ENCODE results near the gene NIPAL1.
"Not testable (repeated sequence)": the region's sequence is repeated elsewhere in the genome, so short reads cannot be mapped to it uniquely, and the experiment has no call there.

NIPAL1 gene

DNA sequence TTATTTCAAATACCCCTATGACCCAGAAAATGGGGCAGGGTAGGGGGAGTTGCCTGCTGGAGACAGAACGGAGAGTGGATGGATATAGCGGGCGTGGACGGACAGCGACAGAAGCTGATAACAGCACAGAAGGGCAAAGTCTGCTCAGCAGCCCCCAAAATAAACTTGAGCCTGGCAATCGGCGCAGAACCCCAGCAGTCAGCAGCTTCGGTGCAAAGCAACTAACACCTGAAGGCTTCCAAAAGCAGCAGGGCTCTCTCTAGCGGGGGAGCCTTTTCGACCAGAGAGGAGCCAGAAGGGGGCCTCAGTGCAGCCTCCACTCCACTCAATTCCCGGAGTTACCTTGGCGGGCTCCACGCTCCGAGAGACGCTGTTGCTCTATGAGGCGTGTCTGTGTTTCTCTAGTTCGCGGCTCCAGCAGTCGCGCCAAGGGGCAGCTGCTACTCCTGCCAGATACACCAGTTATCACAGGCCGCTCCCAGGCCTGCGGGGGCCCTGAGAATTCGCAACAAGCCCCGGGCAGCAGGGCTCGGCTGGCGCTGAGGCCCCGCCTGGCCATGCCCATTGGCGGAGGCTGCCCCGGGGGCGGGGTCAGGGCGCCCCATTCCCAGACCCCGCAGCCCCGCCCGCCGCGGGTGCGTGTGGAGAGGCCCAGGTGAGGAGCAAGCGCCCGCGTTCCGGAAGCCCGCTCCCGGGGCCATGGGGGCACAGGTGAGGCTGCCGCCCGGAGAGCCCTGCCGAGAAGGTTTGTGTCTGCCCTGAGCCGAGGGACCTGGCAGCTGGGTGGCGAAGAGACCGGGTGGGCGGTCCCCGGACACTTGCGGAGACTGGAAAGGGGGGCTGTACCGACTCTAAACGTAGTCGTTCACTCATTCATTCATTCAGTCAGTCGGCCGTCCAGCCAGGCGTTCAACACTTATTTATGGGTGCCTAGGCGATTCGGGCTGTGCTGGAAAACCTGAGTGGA, at the start of gene NIPAL1, which contains the start of gene CNGA1:
NIPAL1 (plus strand) TSS at position 632 of the 967 bp plus-strand sequence; CDS start at position 700, 68 bp downstream.
CNGA1 (minus strand) TSS at position 541 of the 967 bp plus-strand sequence. CDS start 63,992 bp downstream, outside the sequence.
- peak; percentile 62 for DNase-seq (ENCODE audit: low read depth)

- no peak for DNase-seq (ENCODE audit: low read depth)
Observed at GRCh38 chr4:47968847-47969246, 47.7 kb upstream of the NIPAL1 start.

DNA sequence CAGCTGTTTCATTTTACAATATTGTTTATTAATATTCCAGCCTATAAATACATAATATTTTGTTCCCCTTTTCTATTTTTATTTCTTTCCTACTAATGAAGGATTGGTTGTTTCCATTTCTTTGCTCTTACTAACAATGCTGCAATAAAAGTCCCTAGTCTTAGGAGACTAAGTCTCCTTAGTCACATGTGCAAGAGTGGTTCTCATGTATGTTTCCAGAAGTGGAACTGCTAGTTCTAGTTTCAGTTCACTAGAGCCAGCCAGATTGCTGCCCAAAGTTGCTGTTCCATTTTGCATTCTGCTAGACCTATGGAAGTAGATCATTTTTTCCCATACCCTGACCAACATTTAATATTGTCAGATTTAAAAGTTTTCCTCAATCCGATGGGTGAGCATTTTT, 44.4 kb upstream of the NIPAL1 start:
- DNase-seq (ENCODE audit: low read depth): no peak

DNA sequence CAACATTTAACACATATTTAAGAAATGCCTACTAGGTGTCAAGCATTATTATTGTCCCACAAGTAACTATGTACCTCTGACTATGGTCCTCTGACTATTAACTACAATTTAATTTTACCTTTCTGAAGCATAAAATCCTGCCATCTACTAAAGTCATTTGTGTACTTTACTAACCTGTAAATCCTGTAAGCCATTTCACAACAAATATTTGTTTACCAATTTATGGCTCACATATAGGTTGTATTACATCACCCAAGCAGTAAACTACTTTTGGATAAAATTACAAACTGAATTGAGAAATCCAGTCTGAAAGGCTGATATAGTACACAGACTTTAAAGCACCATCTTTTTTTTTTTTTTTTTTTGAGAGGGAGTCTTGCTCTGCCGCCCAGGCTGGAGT, 43.9 kb upstream of the NIPAL1 start:
- DNase-seq (ENCODE audit: low read depth): no peak

GRCh38 chr4:47974566-47974965, 42.0 kb upstream of the NIPAL1 start:
- no peak for DNase-seq (ENCODE audit: low read depth)

- DNase-seq (ENCODE audit: low read depth): no peak
Observed at GRCh38 chr4:47990145-47990544, 26.4 kb upstream of the NIPAL1 start.

DNA sequence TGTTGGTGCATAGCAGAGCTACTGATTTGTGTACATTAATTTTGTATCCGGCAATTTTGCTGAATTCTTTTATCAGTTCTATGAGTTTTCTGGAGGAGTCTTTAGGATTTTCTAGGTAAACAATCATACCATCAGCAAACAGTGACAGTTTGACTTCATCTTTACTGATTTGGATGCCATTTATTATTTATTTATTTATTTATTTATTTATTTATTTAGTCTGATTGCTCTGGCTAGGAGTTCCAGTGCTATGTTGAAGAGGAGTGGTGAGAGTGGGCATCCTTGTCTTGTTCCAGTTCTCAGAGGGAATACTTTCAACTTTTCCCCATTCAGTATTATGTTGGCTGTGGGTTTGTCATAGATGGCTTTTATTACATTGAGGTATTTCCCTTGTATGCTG, 24.1 kb upstream of the NIPAL1 start:
- not testable (repeated sequence) for DNase-seq (ENCODE audit: low read depth)

DNA sequence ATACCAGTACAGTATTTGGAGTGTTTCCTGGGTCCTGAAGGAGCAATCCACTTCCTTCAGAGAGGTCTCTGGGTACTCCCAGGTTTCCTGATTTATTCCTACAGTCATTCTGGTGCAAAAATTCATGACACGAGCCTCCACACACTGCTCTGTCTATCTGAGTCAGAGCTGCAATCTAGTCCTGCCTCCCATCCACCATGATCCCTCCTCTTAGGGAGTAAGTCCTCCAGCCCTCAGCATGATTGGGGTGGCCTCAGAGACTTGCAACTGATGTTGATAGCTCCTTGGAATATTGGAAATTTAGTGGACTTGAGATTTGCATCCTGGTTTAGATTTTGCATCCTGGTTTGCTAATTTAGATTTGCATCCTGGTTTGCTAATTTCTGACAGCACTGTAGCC, 20.6 kb upstream of the NIPAL1 start:
- DNase-seq (ENCODE audit: low read depth): no peak

DNA sequence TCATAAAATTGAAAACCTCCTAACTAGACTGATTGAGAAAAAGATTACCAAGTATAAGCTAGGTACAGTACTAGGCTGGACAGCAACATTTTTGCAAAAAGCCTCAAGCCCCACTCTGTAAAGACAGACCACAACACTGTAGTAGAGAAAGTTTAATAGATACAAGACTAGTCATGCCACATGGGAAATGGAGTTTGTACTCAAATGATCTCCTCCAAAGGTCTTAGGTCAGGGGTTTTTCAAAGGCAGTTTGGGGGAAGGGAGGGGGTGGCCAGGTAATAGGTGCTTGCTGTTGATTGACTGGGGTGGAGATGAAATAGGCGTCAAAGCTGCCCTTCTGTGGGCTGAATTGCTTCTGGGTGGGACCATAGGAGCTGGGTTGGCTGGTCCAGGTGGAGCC, 14.3 kb upstream of the NIPAL1 start:
- no peak for DNase-seq (ENCODE audit: low read depth)

GRCh38 chr4:48003568-48003967, 13.0 kb upstream of the NIPAL1 start:
- DNase-seq (ENCODE audit: low read depth): peak; percentile 54

DNA sequence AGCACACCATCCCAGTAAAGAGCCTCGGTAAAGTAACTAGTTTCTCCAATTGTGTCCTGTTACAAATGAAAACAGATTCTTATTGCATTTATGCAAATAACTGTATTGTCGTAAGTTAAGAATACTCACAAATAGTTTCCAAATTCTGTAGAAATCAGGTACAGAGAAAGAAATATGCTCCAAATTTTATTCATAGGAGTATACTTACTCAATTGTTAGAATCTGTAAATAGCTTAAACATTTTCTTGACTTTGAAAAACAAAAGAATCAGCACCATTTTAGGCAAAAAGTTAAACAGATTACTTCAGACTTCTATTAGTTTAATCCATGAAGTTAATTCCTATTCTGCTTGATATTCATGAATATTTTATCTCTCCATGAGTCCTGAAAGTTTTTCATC, 10.8 kb upstream of the NIPAL1 start:
- no peak for DNase-seq (ENCODE audit: low read depth)

GRCh38 chr4:48008021-48008596, 8.5 kb upstream of the NIPAL1 start:
- no peak for DNase-seq (ENCODE audit: low read depth)

GRCh38 chr4:48010906-48011305, 5.7 kb upstream of the NIPAL1 start:
- not testable (repeated sequence) for DNase-seq (ENCODE audit: low read depth)

DNA sequence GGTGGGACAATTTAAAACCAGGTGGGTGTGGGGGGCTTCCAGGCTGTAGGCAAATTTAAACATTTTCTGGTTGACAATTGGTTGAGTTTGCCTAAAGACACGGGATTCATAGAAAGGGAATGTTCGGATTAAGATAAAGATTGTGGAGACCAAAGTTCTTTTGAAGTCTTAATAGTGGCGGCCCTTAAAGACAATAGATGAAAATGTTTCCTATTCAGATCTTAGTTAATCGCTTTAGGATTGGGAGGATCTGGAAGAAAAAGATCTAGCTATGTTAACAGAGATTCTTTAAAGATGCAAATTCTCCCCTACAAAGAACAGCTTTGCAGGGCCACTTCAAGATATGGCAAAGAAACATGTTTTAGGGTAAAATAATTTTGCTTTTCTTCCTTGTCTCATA, 4.8 kb upstream of the NIPAL1 start:
- DNase-seq (ENCODE audit: low read depth): no peak

GRCh38 chr4:48012824-48013223, 3.7 kb upstream of the NIPAL1 start:
- no peak for DNase-seq (ENCODE audit: low read depth)

DNA sequence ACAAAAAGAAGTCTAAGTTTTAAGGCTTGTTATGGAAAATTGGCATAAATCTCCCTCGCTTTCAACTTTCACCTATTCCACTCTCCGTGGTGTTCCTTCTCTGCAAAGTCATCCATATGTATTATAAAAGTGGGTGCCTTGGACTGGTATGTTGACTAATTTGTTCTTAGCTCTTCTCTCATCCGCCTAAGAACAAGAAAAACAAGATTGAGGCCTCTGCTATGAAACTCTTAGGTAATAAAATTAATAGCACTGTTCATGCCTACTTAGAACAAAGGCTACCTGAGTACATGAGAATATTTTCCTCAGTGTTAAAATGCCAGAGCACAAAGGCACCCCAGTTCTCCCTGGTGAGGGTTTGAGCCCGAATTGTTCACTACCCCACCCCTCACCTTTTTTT, 1.4 kb upstream of the NIPAL1 start:
- DNase-seq (ENCODE audit: low read depth): no peak

DNA sequence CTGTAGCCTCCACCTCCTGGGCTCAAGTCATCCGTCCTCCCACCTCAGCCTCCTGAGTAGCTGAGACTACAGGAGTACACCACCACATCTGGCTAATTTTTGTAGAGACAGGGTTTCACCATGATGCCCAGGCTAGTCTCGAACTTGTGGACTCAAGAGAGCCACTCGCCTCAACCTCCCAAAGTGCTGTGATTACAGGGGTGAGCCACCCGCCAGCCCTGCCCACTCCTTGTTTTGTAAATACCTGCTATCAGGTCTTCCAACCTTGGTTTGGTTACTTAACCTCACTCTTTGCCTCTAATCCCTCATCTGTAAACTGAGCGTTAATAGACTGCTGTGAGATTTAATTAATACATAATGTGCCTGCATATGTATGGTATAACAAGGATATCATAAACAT, 894 bp upstream of the NIPAL1 start:
- no peak for DNase-seq (ENCODE audit: low read depth)

GRCh38 chr4:48017108-48017571, 568 bp downstream of the NIPAL1 start:
- DNase-seq (ENCODE audit: low read depth): peak; percentile 68

DNA sequence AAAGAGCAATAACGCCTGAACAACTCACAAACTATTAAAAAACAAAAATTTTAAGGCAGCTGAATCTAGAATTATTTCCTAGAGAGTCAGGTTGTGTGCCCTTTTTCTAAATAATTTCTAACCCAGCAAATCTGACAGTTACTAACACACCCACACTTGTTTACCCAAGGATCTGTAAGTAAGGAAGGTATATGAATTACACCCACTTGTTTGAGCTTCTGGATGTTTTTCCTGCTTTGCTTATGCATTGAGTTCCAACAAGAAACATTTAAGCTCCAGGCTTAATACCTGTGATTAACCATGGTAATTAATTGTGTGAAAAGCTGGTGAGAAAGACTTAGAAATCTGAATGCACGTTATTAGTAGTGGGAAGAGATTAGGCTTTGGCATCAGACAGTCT, 1.5 kb downstream of the NIPAL1 start:
- DNase-seq (ENCODE audit: low read depth): no peak

- no peak for DNase-seq (ENCODE audit: low read depth)
Observed at GRCh38 chr4:48021100-48021499, 4.5 kb downstream of the NIPAL1 start.

DNA sequence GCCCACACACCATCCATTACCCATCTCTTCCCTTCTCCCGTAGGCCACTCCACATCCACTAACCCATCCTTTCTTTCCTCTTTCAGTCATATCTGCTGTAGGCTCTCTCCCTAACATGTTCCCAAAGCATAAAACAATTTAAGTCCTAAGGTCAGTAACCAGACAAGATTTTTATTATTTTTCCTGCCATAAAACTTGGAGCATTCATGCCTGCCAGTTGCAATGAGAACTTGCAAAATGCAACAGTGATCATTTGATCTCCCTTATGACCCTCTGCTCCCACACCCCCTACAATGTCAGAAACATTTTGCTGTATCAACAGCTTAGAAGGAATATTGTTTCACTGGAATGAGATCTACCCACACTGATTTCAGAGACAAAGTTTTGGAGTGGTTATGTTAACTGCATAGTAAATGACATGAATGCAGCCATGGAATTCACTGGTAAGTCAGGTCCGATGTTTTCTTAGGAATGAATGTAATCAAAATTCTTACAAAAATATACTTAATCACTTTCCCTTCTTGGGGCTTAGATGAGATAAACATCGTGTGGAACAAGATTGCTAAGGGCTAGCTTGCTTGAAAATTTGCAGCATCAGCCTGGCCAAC, 5.7 kb downstream of the NIPAL1 start:
- DNase-seq (ENCODE audit: low read depth): peak; percentile 72

DNA sequence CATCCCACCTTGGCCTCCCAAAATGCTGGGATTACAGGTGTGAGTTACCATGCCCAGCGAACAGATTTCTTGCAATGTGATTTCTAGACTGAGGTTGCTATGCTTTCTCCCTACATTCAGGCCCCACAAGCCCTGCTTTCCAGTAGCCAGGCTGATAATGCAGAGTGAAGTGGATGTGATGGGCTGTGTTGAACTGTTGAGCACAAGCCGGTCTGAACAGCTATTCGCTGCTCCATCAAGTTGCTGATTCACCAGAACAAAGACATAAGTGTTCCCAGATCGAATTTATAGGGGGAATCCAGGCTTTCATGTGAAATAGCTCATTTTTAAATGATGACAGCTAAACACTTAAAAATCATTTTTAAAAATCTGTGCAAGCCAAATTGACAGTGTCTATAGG, 8.0 kb downstream of the NIPAL1 start:
- no peak for DNase-seq (ENCODE audit: low read depth)

- DNase-seq (ENCODE audit: low read depth): peak; percentile 49
Observed at GRCh38 chr4:48025005-48025404, 8.4 kb downstream of the NIPAL1 start.
